Astrocyte (in vitro differentiated cells and primary cell): Measurements from ENCODE around the gene ZBTB34.
"Not testable (repeated sequence)": the region's sequence is repeated elsewhere in the genome, so short reads cannot be mapped to it uniquely, and the experiment has no call there.

Experiments
- CTCF ChIP-seq: IDR thresholded peaks from 2 replicates; pipeline ENCODE4 v1.5.1; 2011; ENCODE audit warnings: low read depth, mild to moderate bottlenecking, inconsistent platforms, low read length, moderate library complexity; ENCODE audit not compliant: insufficient read depth
- EZH2 ChIP-seq: IDR thresholded peaks from 2 replicates; pipeline ENCODE4 v1.6.1; 2012; ENCODE audit warnings: mild to moderate bottlenecking, low read length, inconsistent platforms; ENCODE audit not compliant: insufficient read depth

GRCh38 chr9:126824052-126824451 lies 36.4 kb upstream of the ZBTB34 start:
- TF ChIP-seq CTCF, EZH2: not testable (repeated sequence)
